Stimulated activated CD4-positive, alpha-beta T cell treated with anti-CD3 and anti-CD28 coated beads, Interleukin-4, amount 100 ng/mL, for 4 hours (primary cell): Measurements from ENCODE around the gene TMA7B.

Source experiments
- DNase-seq, 2 experiments: peaks; one replicate each; pipeline ENCODE4 v3.0.0-alpha.2; 2020

TMA7B gene

GRCh38 chr22:39954584-39955055, 5.6 kb upstream of the TMA7B start:
- DNase-seq = no peak

- no peak for DNase-seq
Observed at GRCh38 chr22:39955675-39956074, 4.5 kb upstream of the TMA7B start.

DNA sequence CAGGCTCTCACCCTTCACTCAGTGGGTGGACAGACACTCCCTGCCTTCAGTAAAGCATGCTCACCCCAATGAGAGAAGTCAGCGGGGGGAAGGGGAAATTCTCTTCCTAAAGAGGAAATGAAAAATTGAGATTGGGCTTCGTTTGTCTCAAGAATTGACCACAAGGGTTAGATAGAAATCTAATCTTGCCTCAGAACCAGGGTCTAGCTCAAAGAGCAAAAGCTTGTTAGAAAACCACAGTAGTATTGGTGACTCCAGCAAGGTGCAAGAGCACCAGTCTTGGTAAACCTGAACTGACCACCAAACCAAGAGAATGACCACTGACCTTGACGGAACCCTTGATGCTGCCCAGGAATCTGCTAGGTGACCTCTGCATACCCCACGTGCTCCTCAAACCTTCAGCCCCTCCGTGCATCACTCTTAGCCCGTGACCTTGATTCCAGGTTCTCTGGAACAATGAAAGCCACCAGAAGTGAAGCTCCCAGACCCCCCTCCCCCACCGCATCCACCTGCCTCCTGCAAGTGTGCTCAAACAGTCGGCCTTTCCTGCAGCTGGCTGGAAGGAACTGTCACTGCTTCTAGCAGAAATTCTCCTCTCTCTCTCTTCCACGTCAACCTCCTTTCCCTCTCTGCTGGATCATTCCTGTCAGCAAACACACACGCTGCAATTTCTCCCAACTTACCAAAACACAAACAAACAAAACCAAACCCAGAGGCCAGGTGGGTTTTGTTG, 3.1 kb upstream of the TMA7B start:
- DNase-seq = no peak

DNA sequence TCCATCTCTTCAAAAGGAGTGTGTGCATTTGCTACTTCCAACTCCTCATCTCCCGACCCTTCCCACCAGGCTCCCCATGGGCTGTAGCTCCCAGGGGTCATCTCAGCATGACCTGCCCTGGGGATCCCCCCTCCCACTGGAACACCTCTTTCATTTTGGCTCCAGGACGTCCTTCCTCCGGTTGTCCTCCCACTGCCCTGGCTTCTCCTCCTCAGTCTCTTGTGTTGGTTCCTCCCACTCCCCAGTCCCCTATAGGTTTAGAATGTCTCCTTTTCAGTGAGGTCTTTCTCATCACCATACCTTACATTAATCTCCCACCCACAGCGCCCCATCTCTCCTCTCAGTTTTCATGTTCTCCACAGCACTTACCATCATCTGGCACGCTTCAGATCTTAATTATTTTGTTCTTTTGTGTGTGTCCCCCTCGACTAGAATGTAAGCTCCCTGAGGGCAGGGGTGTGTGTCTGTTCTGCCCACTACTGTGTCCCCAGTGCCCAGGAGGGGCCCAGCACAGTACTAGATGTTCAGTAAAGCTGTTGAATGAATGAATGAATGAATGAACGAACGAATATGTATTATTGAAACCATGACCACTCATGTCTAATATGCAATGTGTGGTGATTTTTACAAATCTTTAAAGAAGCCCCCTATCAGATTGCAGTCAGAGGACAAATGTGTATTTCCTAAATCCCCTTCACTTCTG, 2.0 kb upstream of the TMA7B start:
- no peak for DNase-seq

DNA sequence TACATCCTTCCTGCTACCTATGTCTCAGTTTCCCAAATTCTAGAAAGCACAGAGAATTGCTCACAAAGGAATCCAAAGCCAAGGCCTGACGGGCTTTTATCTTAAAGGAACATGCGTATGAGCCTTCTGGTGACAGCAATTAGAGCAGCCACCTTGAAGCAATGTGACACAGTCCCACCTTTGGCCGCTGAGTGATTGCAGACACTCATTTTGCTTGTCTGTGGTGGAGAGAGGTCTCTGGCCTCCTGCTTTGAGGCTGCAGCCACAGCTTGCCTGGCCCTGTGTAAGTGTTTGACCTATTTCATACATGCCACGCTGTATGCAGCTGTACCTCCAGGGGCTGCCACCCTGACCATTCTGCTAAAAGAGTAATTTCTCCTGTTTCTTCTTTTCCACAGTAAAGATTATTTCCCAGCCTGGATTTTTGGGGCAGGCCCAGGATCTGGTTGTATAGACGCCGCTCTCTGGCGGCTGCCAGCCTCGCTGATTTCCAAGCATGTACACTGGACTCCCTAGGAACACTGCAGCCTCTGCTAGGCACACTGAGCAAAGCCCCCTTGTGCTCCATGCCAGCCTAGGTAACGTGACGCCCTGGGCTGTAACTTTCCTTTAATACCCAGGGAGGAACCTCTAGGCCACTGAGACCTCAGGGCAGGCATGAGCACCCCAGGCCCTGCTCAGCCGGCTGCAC, 1.1 kb upstream of the TMA7B start:
- DNase-seq = no peak

- peak; percentile 36 to 63 for DNase-seq
Observed at GRCh38 chr22:39960791-39961746, 872 bp downstream of the TMA7B start.

DNA sequence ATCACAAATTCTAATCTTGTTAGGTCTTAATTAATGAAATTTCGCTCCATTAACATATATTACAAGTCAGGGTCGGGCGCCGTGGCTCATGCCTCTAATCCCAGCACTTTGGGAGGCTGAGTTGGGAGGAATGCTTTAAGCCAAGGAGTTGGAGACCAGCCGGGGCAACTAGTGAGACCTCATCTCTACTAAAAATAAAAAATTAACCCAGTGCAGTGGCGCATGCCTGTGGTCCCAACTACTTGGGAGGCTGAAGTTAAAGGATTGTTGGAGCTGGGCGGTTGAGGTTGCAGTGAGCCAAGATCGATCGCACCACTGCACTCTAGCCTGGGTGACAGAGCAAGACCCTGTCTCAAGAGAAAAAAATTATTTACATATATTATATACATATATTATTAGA, 1.9 kb downstream of the TMA7B start:
- DNase-seq = no peak

DNA sequence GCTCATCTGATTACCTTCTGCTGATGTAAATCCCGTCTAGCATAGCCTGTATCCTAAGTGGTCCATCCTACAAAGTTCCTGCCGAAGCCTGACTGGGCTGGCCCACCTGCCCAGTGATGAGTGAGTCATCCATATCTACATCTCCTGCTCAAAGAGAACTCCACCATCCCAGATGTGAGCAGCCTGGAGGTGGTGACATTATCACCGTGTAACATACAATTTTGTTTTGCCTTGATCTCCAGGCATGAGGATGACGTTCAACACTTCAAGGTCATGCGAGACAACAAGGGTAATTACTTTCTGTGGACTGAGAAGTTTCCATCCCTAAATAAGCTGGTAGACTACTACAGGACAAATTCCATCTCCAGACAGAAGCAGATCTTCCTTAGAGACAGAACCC, 5.6 kb downstream of the TMA7B start:
- DNase-seq = no peak

DNA sequence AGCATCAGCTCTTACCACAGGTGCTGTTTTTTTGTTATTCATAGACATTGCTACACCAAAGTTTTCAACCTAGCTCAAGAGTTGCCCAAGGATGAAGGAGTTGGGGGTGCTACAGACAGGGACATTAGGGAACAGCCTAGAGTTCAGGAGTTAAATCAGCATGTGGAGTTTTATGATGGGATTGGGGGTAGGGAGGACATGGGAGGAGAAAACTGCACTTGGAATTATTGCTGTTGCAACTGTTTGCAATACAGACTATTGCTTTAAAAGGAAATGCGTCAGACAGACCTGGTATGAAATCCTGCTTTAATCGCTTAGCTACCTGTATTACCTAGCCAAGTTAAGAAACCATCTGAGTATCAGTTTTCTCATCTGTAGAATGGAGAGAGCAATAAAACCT, 6.3 kb downstream of the TMA7B start:
- no peak for DNase-seq

GRCh38 chr22:39967103-39967829, 7.1 kb downstream of the TMA7B start:
- DNase-seq = no peak

GRCh38 chr22:39967996-39968972, 8.1 kb downstream of the TMA7B start:
- DNase-seq = no peak

GRCh38 chr22:39970742-39971141, 10.5 kb downstream of the TMA7B start:
- no peak for DNase-seq

DNA sequence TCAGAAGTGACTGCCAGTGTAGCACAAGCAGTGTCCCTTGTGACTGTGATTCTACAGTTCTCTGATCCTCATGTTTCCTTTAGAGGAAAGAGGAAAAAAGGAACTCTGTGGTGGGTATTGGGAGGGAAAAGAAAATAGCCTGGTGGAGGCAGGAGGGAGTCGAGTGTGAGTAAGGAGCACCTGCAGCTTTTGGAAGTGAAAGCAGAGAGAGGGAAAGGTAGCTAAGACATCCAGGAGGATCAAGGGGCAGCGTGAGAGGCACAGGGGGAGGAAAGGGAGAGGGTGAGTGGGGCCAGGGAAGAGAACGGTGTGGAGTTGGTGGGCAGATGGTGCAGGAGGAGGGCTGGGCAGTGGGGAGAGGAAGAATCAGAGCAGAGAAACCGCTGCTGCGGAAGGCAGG, 12.4 kb downstream of the TMA7B start:
- no peak for DNase-seq

DNA sequence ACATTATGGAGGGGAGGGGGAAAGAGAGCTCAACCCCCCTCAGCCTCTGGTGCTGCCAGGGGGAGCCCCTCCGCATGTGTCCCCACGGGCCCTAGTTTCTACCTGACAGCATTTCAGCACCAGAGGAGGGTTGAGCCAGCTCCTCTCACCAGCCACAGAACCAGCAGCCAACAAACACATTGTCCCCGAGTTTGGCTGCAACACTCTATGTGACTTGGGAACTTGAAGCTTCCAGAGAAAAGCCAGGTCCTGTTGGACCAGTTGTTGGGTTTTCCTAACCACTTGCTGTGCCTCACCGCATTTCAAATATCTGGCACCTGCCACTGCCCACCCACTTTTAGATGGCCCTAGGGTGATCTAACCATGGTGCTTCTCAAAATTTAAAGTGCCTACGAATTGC, 13.5 kb downstream of the TMA7B start:
- DNase-seq = no peak

GRCh38 chr22:39974065-39974464, 13.9 kb downstream of the TMA7B start:
- DNase-seq = no peak

- DNase-seq = no peak
Observed at GRCh38 chr22:39979048-39979447, 18.9 kb downstream of the TMA7B start.

DNA sequence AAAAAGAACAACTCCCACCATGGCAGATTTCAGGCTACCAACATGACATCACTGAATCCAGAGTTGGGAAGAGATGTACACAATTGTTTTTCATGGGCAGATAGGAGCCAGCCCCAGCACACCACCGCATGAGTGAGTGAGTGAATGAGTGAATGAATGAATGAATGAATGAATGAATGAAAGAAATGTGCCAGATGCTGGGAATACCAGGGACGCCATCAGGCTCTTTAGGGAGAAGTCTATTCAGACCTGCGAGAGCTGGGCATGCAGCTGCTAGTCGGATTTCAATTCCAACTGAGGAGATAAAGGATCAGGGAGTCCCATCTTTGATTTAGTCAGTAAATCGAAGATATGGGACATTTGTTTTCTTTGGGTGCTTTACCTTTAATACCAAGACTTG, 19.3 kb downstream of the TMA7B start:
- DNase-seq = no peak

- no peak for DNase-seq
Observed at GRCh38 chr22:39980596-39980995, 20.4 kb downstream of the TMA7B start.

GRCh38 chr22:39983346-39983745, 23.1 kb downstream of the TMA7B start:
- DNase-seq = no peak

DNA sequence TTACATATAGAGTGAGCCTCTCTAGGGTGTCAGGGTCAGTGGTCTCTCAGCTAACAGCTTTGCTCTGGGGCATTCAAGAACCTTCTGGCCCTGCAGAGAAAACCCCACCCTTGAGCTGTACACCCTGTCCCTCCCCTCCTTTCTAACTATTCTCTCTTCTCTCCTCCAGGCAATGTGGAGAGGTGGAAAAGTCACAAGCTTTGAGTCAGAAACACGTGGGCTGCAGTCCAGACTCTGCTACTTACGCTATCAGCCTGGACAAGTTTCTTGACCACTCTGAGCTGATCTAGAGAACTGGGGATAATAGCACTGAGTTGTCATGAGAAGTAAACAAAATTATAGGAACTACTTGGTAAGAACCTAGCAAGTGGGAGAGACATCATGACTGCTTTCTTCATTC, 23.8 kb downstream of the TMA7B start:
- DNase-seq = no peak

DNA sequence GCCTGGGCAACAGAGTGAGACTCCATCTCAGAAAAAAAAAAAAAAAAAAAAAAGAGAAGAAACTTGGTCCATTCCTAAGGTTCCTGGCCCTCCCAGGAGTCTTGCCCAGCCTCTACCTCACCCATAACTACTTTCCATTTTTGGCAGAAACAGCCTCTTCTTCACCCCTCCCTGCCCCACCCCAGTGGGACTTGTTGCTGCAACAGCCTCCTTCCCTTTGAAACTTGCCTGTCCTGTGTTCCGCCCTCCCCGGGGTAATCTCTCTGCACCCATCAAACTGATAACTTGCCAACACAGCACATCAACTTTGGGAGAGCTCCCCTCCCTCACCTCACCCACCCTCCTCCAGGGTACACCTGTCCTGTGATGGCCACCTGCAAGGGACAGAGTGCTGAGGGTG, 24.5 kb downstream of the TMA7B start:
- DNase-seq = no peak
